Gastroesophageal sphincter (tissue), 4 donors: ENCODE results near the gene EIF5. TPM values are rescaled to one million over a fixed set of nuclear protein-coding genes. Genes with fewer than 3 reads are reported as not detected.

Experiments
- ATAC-seq: fragments of 150-250 bp; one replicate; pipeline ENCODE4 v1.9.1; 2016; ENCODE audit warnings: mild to moderate bottlenecking, moderate library complexity
- H3K27ac ChIP-seq, 4 donors: fragments of 200-600 bp; sonication (generic) in 3 of 4; 1 replicate in 3 of 4; 2 replicates in 1 of 4; pipeline ENCODE4 v1.5.1; 2016 to 2019
- H3K27me3 ChIP-seq: fragments of 200-600 bp; sonication (generic); one replicate; pipeline ENCODE4 v1.5.1; 2019
- H3K36me3 ChIP-seq, 2 donors: fragments of 200-600 bp; sonication (generic); one replicate each; pipeline ENCODE4 v1.5.1; 2019; ENCODE audit warnings: control low read depth in 1 of 2
- H3K4me1 ChIP-seq, 3 donors: fragments of 200-600 bp; sonication (generic); 1 replicate in 2 of 3; 2 replicates in 1 of 3; pipeline ENCODE4 v1.5.1; 2016 to 2019; ENCODE audit warnings: control low read depth in 2 of 3
- H3K4me3 ChIP-seq, 2 donors: fragments of 200-600 bp; sonication (generic); one replicate each; pipeline ENCODE4 v1.5.1; 2019; ENCODE audit warnings: mild to moderate bottlenecking in 1 of 2, moderate library complexity in 1 of 2
- H3K9me3 ChIP-seq, 3 donors: fragments of 200-600 bp; sonication (generic); one replicate each; pipeline ENCODE4 v1.5.1; 2017 to 2019; ENCODE audit warnings: control low read depth in 2 of 3
- EP300 ChIP-seq: sonication (generic); formaldehyde crosslinking; IDR thresholded peaks from one replicate; pipeline ENCODE4 v1.6.1; 2017; ENCODE audit warnings: antibody characterized with exemption, mild to moderate bottlenecking
- POLR2A ChIP-seq, 2 donors: fragments of 450-650 bp; IDR thresholded peaks; one replicate each; pipeline ENCODE4 v1.6.1; 2017; ENCODE audit warnings: antibody characterized with exemption in 2 of 2, mild to moderate bottlenecking in 2 of 2, moderate library complexity in 1 of 2
- POLR2AphosphoS5 ChIP-seq: sonication (generic); formaldehyde crosslinking; IDR thresholded peaks from one replicate; pipeline ENCODE4 v1.6.1; 2017; ENCODE audit warnings: antibody characterized with exemption
- WGBS, 2 donors: methylation state at CpG; one replicate each; pipeline ENCODE4 v1.1.5; 2018; ENCODE audit warnings: low coverage in 1 of 2; 5-methylcytosine and 5-hydroxymethylcytosine counted together
- total RNA-seq, 4 donors: library from RNA; depleted of rRNA; stranded (reverse); fragments of >200 nt; gene quantifications; one replicate each; pipeline ENCODE4 v1.1.0, GENCODE V29; 2016
- TF ChIP-seq, protein P1 (sequence below), 4 experiments: fragments of 200-600 bp in 2 of 4; fragments of 450-650 bp in 2 of 4; sonication (generic) in 1 of 4; IDR thresholded peaks; one replicate each; pipeline ENCODE4 v1.5.1; 2017 to 2019; ENCODE audit warnings: antibody characterized with exemption in 4 of 4, mild to moderate bottlenecking in 2 of 4, moderate library complexity in 2 of 4

Gene EIF5
- total RNA-seq, 4 donors from 2014 or later, result 166 to 252 (median 203) TPM

DNA sequence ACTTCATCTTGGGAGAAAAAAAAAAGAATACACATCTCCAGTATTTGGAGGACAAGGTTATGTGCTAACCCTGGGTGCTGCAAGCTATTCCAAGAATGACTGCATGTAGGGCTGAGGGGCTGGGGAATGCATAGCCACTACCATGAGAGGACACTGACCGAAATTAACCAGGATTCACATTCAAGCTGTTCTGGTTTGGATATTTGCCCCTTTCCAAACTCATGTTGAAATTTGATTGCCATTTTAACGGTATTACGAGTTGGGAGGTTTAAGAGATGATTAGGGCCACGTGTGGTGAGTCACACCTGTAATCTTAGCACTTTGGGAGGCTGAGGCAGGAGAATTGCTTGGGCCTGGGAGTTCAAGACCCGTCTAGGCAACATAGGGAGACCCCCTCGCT is 32.7 kb downstream of the EIF5 start:
- ATAC-seq, result no peak
- WGBS, 2 donors, result 78 to 85% methylated on average over 4 to 6 of the region's 6 CpGs
- no peaks in the 10 kb centered on the region for H3K4me1 ChIP-seq
- H3K9me3 ChIP-seq, result peaks cover 0 to 6% (median 0%) of the 10 kb centered on the region in 3 donors
- H3K4me3 ChIP-seq, result no peak overlapping the region
- H3K36me3 ChIP-seq, result no peaks in the 10 kb centered on the region
- no peaks in the 10 kb centered on the region for H3K27me3 ChIP-seq
- H3K27ac ChIP-seq, result no peak overlapping the region
- no peak for TF ChIP-seq POLR2AphosphoS5
- TF ChIP-seq POLR2A (IDR thresholded peaks at IDR 0.05), result no peak
- TF ChIP-seq EP300, result no peak
- TF ChIP-seq, protein P1, sequence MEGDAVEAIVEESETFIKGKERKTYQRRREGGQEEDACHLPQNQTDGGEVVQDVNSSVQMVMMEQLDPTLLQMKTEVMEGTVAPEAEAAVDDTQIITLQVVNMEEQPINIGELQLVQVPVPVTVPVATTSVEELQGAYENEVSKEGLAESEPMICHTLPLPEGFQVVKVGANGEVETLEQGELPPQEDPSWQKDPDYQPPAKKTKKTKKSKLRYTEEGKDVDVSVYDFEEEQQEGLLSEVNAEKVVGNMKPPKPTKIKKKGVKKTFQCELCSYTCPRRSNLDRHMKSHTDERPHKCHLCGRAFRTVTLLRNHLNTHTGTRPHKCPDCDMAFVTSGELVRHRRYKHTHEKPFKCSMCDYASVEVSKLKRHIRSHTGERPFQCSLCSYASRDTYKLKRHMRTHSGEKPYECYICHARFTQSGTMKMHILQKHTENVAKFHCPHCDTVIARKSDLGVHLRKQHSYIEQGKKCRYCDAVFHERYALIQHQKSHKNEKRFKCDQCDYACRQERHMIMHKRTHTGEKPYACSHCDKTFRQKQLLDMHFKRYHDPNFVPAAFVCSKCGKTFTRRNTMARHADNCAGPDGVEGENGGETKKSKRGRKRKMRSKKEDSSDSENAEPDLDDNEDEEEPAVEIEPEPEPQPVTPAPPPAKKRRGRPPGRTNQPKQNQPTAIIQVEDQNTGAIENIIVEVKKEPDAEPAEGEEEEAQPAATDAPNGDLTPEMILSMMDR (IDR thresholded peaks at IDR 0.05), result no peak

DNA sequence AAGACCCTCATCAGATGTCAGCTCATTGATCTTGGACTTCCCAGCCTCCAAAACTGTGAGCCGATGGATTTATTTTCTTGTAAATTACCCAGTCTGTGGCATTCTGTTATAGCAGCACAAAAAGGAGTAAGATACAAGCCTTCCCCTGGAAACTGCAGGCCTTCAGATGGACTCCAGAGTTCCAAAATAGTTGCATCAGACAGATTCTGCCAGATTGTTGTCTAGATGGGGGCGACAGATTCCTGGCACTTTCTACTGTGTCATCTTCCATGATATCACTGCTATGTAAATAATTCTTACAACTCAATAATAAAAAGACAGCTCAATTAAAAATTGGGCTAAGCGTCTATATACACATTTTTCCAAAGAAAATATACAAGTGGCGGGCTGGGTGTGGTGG is 34.0 kb downstream of the EIF5 start:
- Histone ChIP-seq H3K4me3 (no peak overlapping the region), H3K9me3 (peaks cover 0 to 2% (median 0%) of the 10 kb centered on the region in 3 donors), H3K27me3 (no peaks in the 10 kb centered on the region), H3K36me3 (no peaks in the 10 kb centered on the region), H3K27ac (no peak overlapping the region), H3K4me1 (no peaks in the 10 kb centered on the region)
- no peak for ATAC-seq
- TF ChIP-seq POLR2AphosphoS5 (no peak), EP300 (no peak), POLR2A (IDR thresholded peaks at IDR 0.05) (no peak)
- TF ChIP-seq, protein P1 (IDR thresholded peaks at IDR 0.05), result no peak
- WGBS, 2 donors, result 43 to 78% methylated on average over 4 of the region's 4 CpGs

DNA sequence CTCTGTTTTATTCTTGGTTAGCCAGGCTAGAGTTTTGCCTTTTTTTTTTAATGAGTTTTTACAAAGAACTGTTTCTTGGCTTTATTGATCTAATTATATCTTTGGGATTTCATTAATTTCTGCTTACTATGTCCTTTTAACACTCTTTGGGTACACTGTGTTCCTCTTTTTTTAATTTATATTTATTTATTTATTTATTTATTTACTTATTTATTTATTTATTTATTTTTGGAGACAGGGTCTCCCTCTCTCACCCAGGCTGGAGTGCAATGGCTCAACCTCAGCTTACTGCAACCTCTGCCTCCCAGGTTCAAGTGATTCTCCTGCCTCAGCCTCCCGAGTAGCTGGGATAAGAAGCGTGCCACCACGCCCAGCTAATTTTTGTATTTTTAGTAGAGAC is 36.0 kb downstream of the EIF5 start:
- no peaks in the 10 kb centered on the region for H3K9me3 ChIP-seq
- H3K4me3 ChIP-seq, result no peak overlapping the region
- H3K27ac ChIP-seq, result no peak overlapping the region
- H3K36me3 ChIP-seq, result no peaks in the 10 kb centered on the region
- H3K27me3 ChIP-seq, result no peaks in the 10 kb centered on the region
- no peak for TF ChIP-seq POLR2A (IDR thresholded peaks at IDR 0.05)
- TF ChIP-seq, protein P1 (IDR thresholded peaks at IDR 0.05), result no peak
- TF ChIP-seq POLR2AphosphoS5, result no peak
- no peak for TF ChIP-seq EP300
- 80% methylated on average over 1 of the region's 3 CpGs; no CpG with 5 or more reads in 1 of the 2 donors for WGBS, 2 donors
- H3K4me1 ChIP-seq, result no peaks in the 10 kb centered on the region
- ATAC-seq, result no peak

DNA sequence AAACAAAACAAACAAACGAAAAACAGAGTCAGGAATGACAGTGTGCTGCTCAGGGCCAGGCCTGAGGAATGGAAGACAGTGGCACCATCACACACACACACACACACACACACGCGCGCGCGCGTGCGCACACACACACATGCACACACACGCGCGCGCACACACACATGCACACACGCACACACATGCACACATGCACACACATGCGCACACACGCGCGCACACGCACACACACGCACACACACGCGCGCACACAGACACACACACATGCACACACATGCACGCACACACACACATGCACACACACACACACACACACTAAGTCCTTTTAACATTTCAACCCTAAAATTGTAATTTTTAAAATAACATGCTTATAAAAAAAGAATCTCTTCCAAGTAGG is 38.0 kb downstream of the EIF5 start:
- no peaks in the 10 kb centered on the region for H3K27me3 ChIP-seq
- H3K4me1 ChIP-seq, result no peaks in the 10 kb centered on the region
- no peak overlapping the region for H3K4me3 ChIP-seq
- H3K9me3 ChIP-seq, result no peaks in the 10 kb centered on the region
- ATAC-seq, result no peak
- TF ChIP-seq POLR2A (IDR thresholded peaks at IDR 0.05) (no peak), EP300 (no peak), POLR2AphosphoS5 (no peak)
- TF ChIP-seq, protein P1 (IDR thresholded peaks at IDR 0.05), result no peak
- WGBS, 2 donors, result 40 to 51% methylated on average over 1 to 15 of the region's 23 CpGs
- H3K36me3 ChIP-seq, result no peaks in the 10 kb centered on the region
- H3K27ac ChIP-seq, result no peak overlapping the region

DNA sequence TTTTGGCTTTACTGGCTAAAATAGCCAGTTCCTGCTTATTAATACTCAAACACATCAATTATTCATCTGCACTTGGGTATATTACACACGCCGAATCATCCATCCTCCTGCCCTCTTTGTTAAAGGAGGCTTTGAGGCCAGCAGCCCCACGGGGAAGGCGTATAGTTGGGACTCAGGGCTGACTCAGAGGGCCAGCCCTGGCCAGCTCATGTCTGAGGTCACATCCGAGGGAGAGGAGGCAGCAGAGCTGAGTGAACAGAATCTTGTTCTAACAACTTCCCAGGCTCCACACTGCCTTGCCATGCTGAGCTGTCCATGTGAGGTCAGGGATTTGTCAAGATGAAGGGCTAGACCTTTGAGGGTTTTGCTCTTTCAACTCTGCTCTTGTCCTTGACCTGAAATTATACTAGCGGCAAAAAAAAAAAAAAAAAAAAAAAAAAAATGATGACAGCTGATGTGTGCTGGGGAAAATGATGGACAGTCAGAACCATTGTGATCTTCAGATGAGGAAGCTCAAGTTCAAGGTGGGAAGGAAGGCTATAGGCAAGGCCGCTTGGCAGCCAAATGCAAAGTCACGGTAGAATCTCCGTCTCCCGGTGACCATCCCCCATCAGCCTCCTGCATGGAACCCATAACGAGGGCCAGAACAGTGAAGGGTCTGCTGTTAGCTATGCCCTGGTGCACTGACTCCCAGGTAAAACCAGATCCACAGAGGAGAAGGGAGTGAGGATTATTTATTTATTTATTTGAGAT is 38.7 kb downstream of the EIF5 start:
- Histone ChIP-seq H3K27ac (no peak overlapping the region), H3K4me1 (no peaks in the 10 kb centered on the region), H3K27me3 (no peaks in the 10 kb centered on the region), H3K9me3 (no peaks in the 10 kb centered on the region), H3K4me3 (no peak overlapping the region), H3K36me3 (no peaks in the 10 kb centered on the region)
- 76 to 84% methylated on average over 5 of the region's 11 CpGs for WGBS, 2 donors
- ATAC-seq, result no peak
- TF ChIP-seq EP300 (no peak), POLR2A (IDR thresholded peaks at IDR 0.05) (no peak), POLR2AphosphoS5 (no peak)
- TF ChIP-seq, protein P1 (IDR thresholded peaks at IDR 0.05), result no peak
